ENCODE data around the gene SF1.

Gene SF1

GRCh38 chr11:64791781-64792291 is 13.5 kb upstream of the SF1 start:
- Histone ChIP-seq H3K4me3 (ENCODE audit: low read depth in 1 of 5, low read length in 5 of 5) (no peak overlapping the region), H3K27me3 (ENCODE audit: control insufficient read depth in 5 of 5, insufficient read depth in 4 of 5, low read length in 5 of 5) (no peaks in the 10 kb centered on the region), H3K36me3 (ENCODE audit: control insufficient read depth in 5 of 5, insufficient read depth in 5 of 5, low read length in 5 of 5) (peaks cover 0 to 49% (median 36%) of the 10 kb centered on the region in 5 donors), H3K4me1 (ENCODE audit: control insufficient read depth in 5 of 5, insufficient read depth in 5 of 5, low read length in 5 of 5) (peaks cover 0 to 20% (median 6%) of the 10 kb centered on the region in 5 donors), H3K9ac (ENCODE audit: low read length in 5 of 5) (no peak overlapping the region), H3K27ac (ENCODE audit: low read depth, low read length) (no peak overlapping the region), H3K9me3 (ENCODE audit: control insufficient read depth in 5 of 5, low read length in 5 of 5) (no peaks in the 10 kb centered on the region)

- Histone ChIP-seq H3K4me1 (ENCODE audit: control insufficient read depth in 5 of 5, insufficient read depth in 5 of 5, low read length in 5 of 5) (peaks cover 0 to 20% (median 6%) of the 10 kb centered on the region in 5 donors), H3K9me3 (ENCODE audit: control insufficient read depth in 5 of 5, low read length in 5 of 5) (no peaks in the 10 kb centered on the region), H3K4me3 (ENCODE audit: low read depth in 1 of 5, low read length in 5 of 5) (no peak overlapping the region), H3K27me3 (ENCODE audit: control insufficient read depth in 5 of 5, insufficient read depth in 4 of 5, low read length in 5 of 5) (no peaks in the 10 kb centered on the region), H3K36me3 (ENCODE audit: control insufficient read depth in 5 of 5, insufficient read depth in 5 of 5, low read length in 5 of 5) (peaks cover 0 to 36% (median 24%) of the 10 kb centered on the region in 5 donors), H3K9ac (ENCODE audit: low read length in 5 of 5) (no peak overlapping the region), H3K27ac (ENCODE audit: low read depth, low read length) (no peak overlapping the region)
Observed at GRCh38 chr11:64790205-64791095, 12.1 kb upstream of the SF1 start.

- no peak overlapping the region for H3K27ac ChIP-seq (ENCODE audit: low read depth, low read length)
- no peak overlapping the region for H3K9ac ChIP-seq (ENCODE audit: low read length in 5 of 5)
- peaks cover 0 to 36% (median 24%) of the 10 kb centered on the region in 5 donors for H3K36me3 ChIP-seq (ENCODE audit: control insufficient read depth in 5 of 5, insufficient read depth in 5 of 5, low read length in 5 of 5)
- H3K4me3 ChIP-seq (ENCODE audit: low read depth in 1 of 5, low read length in 5 of 5) = no peak overlapping the region
- no peaks in the 10 kb centered on the region for H3K27me3 ChIP-seq (ENCODE audit: control insufficient read depth in 5 of 5, insufficient read depth in 4 of 5, low read length in 5 of 5)
- no peaks in the 10 kb centered on the region for H3K9me3 ChIP-seq (ENCODE audit: control insufficient read depth in 5 of 5, low read length in 5 of 5)
- peaks cover 0 to 18% (median 6%) of the 10 kb centered on the region in 5 donors for H3K4me1 ChIP-seq (ENCODE audit: control insufficient read depth in 5 of 5, insufficient read depth in 5 of 5, low read length in 5 of 5)
Observed at GRCh38 chr11:64789331-64790204, 11.2 kb upstream of the SF1 start.

GRCh38 chr11:64788321-64789215 is 10.2 kb upstream of the SF1 start:
- no peak overlapping the region for H3K27ac ChIP-seq (ENCODE audit: low read depth, low read length)
- H3K4me1 ChIP-seq (ENCODE audit: control insufficient read depth in 5 of 5, insufficient read depth in 5 of 5, low read length in 5 of 5) = peaks cover 0 to 11% (median 6%) of the 10 kb centered on the region in 5 donors
- H3K9me3 ChIP-seq (ENCODE audit: control insufficient read depth in 5 of 5, low read length in 5 of 5) = no peaks in the 10 kb centered on the region
- H3K36me3 ChIP-seq (ENCODE audit: control insufficient read depth in 5 of 5, insufficient read depth in 5 of 5, low read length in 5 of 5) = peaks cover 0 to 36% (median 24%) of the 10 kb centered on the region in 5 donors
- H3K27me3 ChIP-seq (ENCODE audit: control insufficient read depth in 5 of 5, insufficient read depth in 4 of 5, low read length in 5 of 5) = no peaks in the 10 kb centered on the region
- no peak overlapping the region for H3K9ac ChIP-seq (ENCODE audit: low read length in 5 of 5)
- no peak overlapping the region for H3K4me3 ChIP-seq (ENCODE audit: low read depth in 1 of 5, low read length in 5 of 5)

GRCh38 chr11:64787526-64788320 is 9.4 kb upstream of the SF1 start:
- Histone ChIP-seq H3K36me3 (ENCODE audit: control insufficient read depth in 5 of 5, insufficient read depth in 5 of 5, low read length in 5 of 5) (peaks cover 0 to 36% (median 24%) of the 10 kb centered on the region in 5 donors), H3K4me3 (ENCODE audit: low read depth in 1 of 5, low read length in 5 of 5) (no peak overlapping the region), H3K27me3 (ENCODE audit: control insufficient read depth in 5 of 5, insufficient read depth in 4 of 5, low read length in 5 of 5) (no peaks in the 10 kb centered on the region), H3K9me3 (ENCODE audit: control insufficient read depth in 5 of 5, low read length in 5 of 5) (no peaks in the 10 kb centered on the region), H3K9ac (ENCODE audit: low read length in 5 of 5) (peak overlapping the region in 1 of 5 donors; percentile 29), H3K27ac (ENCODE audit: low read depth, low read length) (no peak overlapping the region), H3K4me1 (ENCODE audit: control insufficient read depth in 5 of 5, insufficient read depth in 5 of 5, low read length in 5 of 5) (peaks cover 0 to 6% (median 3%) of the 10 kb centered on the region in 5 donors)

GRCh38 chr11:64786308-64786707 is 8.0 kb upstream of the SF1 start:
- Histone ChIP-seq H3K4me1 (ENCODE audit: control insufficient read depth in 5 of 5, insufficient read depth in 5 of 5, low read length in 5 of 5) (peaks cover 0 to 6% (median 3%) of the 10 kb centered on the region in 5 donors), H3K9ac (ENCODE audit: low read length in 5 of 5) (no peak overlapping the region), H3K27ac (ENCODE audit: low read depth, low read length) (no peak overlapping the region), H3K36me3 (ENCODE audit: control insufficient read depth in 5 of 5, insufficient read depth in 5 of 5, low read length in 5 of 5) (peaks cover 0 to 27% (median 24%) of the 10 kb centered on the region in 5 donors), H3K4me3 (ENCODE audit: low read depth in 1 of 5, low read length in 5 of 5) (no peak overlapping the region), H3K9me3 (ENCODE audit: control insufficient read depth in 5 of 5, low read length in 5 of 5) (no peaks in the 10 kb centered on the region), H3K27me3 (ENCODE audit: control insufficient read depth in 5 of 5, insufficient read depth in 4 of 5, low read length in 5 of 5) (no peaks in the 10 kb centered on the region)

GRCh38 chr11:64784813-64785581 is 6.7 kb upstream of the SF1 start:
- peaks cover 0 to 6% (median 3%) of the 10 kb centered on the region in 5 donors for H3K4me1 ChIP-seq (ENCODE audit: control insufficient read depth in 5 of 5, insufficient read depth in 5 of 5, low read length in 5 of 5)
- no peak overlapping the region for H3K9ac ChIP-seq (ENCODE audit: low read length in 5 of 5)
- peaks cover 0 to 17% (median 17%) of the 10 kb centered on the region in 5 donors for H3K36me3 ChIP-seq (ENCODE audit: control insufficient read depth in 5 of 5, insufficient read depth in 5 of 5, low read length in 5 of 5)
- H3K4me3 ChIP-seq (ENCODE audit: low read depth in 1 of 5, low read length in 5 of 5) = no peak overlapping the region
- no peaks in the 10 kb centered on the region for H3K27me3 ChIP-seq (ENCODE audit: control insufficient read depth in 5 of 5, insufficient read depth in 4 of 5, low read length in 5 of 5)
- no peak overlapping the region for H3K27ac ChIP-seq (ENCODE audit: low read depth, low read length)
- H3K9me3 ChIP-seq (ENCODE audit: control insufficient read depth in 5 of 5, low read length in 5 of 5) = no peaks in the 10 kb centered on the region

- Histone ChIP-seq H3K36me3 (ENCODE audit: control insufficient read depth in 5 of 5, insufficient read depth in 5 of 5, low read length in 5 of 5) (peaks cover 31 to 38% (median 35%) of the 10 kb centered on the region in 5 donors), H3K9me3 (ENCODE audit: control insufficient read depth in 5 of 5, low read length in 5 of 5) (no peaks in the 10 kb centered on the region), H3K27me3 (ENCODE audit: control insufficient read depth in 5 of 5, insufficient read depth in 4 of 5, low read length in 5 of 5) (no peaks in the 10 kb centered on the region), H3K4me1 (ENCODE audit: control insufficient read depth in 5 of 5, insufficient read depth in 5 of 5, low read length in 5 of 5) (peaks cover 11 to 32% (median 27%) of the 10 kb centered on the region in 5 donors), H3K27ac (ENCODE audit: low read depth, low read length) (peak overlapping the region; percentile 84), H3K4me3 (ENCODE audit: low read depth in 1 of 5, low read length in 5 of 5) (peak overlapping the region in 4 of 5 donors; percentile 58 to 80 (median 72)), H3K9ac (ENCODE audit: low read length in 5 of 5) (peak overlapping the region in 4 of 5 donors; percentile 69 to 88 (median 82))
Observed at GRCh38 chr11:64778223-64778472, 194 bp downstream of the SF1 start.
